Activated CD8-positive, alpha-beta memory T cell treated with anti-CD3 and anti-CD28 coated beads, Interleukin-2, amount 50 U/mL, for 24 hours (primary cell): ENCODE results near the gene MRFAP1.
"Not testable (repeated sequence)": the region's sequence is repeated elsewhere in the genome, so short reads cannot be mapped to it uniquely, and the experiment has no call there.

ENCODE experiments used
- DNase-seq: peaks from one replicate; pipeline ENCODE4 v3.0.0-alpha.2; 2020; ENCODE audit errors: extremely low read depth

Gene MRFAP1

DNA sequence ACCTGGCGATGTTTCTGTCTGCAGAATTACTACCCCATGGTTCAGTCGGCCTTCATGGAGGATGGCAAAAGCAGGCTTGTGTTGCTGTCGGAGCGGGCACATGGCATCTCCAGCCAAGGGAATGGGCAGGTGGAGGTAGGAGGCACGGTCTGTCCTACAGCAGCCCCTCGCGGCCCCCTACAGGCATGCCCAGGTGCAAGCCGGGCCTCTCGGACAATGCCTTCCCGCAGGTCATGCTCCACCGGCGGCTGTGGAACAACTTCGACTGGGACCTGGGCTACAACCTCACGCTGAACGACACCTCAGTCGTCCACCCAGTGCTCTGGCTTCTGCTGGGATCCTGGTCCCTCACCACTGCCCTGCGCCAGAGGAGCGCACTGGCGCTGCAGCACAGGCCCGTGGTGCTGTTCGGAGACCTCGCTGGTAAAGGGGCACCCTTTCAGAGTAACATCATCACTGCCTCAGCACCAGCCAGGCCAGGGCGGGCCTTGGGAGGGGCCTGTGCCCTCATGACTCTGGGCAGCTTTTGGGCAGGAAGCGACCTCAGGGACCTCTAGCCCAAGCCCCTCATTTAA lies 29.5 kb upstream of the MRFAP1 start:
- no peak for DNase-seq

GRCh38 chr4:6612961-6613675 lies 27.4 kb upstream of the MRFAP1 start:
- DNase-seq, result no peak

DNA sequence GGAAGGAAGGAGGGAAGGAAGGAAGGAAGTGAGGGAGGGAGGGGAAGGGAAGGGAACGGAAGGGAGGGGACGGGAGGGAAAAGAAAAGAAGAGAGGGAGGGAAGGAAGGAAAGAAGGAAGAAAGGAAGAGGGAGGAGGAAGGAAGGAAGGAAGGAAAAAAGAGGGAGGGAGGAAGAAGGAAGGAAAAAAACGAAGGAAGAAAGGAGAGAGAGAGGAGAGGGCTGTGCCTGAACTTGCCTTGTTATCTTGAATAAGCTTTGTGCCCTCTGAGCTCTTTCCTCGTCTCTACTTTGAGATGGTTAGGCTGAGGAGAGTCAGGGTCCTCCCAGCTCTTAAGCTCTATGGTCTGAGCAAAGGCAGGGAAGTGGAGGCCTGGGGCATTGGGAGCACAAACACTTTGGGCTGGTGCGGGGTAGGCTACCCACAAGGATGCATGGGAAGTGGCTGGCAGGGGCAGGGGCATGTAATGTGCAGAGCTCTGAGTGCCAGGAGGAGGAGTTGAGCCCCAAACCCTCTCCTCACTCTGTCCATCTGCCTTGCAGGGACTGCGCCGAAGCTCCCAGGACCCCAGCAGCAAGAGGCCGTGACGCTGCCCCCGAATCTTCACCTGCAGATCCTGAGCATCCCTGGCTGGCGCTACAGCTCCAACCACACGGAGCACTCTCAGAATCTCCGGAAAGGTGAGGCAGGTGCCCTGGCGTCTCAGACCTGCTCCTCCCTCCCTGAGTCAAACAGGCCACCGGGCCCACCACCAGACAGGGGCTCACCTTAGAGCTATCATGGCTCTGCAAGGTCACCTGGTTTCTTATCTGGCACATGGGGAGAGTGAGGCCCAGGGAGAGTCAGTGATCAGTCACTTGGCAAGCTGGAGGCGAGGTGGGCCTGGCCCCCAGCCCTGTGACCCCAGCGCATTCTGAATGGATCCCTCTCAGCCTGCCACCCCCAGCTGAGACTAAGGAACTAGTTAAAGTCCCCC lies 26.5 kb upstream of the MRFAP1 start:
- DNase-seq, result no peak

DNA sequence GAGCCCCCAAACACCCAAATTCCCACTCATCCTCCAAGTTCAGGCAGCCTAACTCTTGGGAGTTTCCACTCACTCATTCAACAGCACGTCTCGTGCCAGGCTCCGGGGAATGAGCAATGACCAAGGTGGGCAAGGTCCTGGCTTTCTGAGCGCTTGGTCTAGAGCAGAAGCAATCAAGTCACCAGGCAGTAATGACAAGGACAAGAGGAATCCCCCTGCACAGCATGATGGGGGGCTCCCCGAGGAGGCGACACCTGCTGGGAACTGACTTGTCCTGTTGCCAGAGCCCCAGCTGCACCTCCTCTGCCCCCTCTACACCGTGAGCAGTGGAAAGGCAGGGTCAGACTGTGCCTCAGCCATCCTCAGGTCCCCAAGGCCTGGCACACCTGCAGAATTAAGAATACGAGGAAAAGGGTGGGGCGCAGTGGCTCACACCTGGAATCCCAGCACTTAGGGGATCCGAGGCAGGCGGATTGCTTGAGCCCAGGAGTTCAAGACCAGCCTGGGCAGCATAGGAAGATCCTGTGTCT lies 25.7 kb upstream of the MRFAP1 start:
- no peak for DNase-seq

DNA sequence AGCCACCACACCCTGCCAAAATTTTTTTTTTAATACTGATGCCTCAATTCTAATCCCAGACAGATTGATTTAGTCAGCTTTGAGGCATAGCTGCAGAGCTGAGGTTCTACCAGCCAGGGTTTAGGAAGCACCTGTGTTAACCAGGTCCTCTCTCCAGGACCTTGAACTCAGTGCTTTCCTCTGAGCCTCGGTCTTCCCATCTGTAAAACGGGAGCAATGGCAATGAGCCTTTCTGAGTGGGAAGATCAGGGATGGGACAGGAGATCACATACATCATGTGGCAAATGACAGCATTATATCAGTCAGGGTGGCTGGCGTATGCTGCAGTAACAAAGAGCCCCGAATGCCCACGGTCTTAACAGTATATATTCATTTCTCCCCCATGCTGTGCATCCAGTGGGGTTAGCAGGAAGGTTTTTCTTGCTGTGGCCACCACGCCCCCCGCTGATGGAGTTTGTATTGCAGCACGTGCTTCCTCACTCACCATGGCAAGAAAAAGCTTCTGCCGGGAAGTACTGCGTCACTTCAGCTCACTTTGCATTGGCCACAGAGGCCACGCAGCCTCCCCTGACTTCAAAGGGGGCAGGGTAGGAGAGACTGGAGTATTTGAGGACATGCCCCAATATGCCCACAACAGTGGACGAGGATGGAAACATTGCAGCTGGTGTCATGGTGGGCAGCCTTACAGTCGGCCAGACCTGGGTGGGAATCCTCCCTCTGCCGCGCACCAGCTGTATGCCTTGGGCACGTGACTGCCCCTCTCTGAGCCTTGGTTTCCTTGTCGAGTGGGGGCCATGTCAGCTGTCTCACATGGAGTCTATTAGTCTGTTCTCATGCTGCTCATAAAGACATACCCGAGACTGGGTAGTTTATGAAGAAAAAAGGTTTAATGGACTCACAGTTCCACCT lies 24.1 kb upstream of the MRFAP1 start:
- DNase-seq, result no peak

GRCh38 chr4:6617246-6617645 lies 23.2 kb upstream of the MRFAP1 start:
- no peak for DNase-seq

DNA sequence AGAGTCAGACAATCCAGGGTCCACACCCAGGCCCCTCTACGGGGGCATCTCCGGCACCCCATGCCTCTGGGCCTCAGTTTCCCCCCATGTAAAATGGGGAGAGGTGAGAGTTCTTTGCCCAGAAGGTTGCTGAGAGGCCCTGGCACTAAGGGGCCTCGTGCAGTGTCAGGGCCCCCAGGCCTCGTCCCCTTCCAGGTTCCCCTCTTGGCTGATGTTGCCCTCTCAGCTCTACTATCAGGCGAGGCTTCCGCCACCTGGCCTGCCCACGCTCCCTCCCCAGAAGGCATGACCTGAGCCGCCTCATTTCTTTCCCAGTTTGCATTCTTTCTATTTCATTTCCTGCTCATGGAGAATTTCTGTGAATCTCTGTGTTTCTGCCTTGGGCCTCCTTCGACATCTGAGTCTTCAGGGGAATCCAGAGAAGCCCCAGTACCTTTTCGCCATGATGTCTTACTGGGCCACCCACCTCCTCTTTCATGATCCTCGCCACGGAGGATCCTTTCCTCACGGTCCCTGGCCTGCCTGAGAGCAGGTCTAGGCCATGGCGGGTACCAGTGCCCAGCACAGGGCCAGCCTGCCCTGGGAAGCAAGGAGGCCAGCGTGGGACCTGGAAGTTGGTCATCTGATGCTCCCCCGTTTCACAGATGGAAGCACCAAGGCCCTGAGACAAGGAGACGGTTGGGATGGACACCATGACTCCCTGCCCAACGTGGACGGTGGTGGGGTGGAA lies 21.9 kb upstream of the MRFAP1 start:
- DNase-seq, result no peak

GRCh38 chr4:6619116-6619465 lies 21.4 kb upstream of the MRFAP1 start:
- DNase-seq, result no peak

GRCh38 chr4:6619466-6620255 lies 20.8 kb upstream of the MRFAP1 start:
- DNase-seq, result no peak

DNA sequence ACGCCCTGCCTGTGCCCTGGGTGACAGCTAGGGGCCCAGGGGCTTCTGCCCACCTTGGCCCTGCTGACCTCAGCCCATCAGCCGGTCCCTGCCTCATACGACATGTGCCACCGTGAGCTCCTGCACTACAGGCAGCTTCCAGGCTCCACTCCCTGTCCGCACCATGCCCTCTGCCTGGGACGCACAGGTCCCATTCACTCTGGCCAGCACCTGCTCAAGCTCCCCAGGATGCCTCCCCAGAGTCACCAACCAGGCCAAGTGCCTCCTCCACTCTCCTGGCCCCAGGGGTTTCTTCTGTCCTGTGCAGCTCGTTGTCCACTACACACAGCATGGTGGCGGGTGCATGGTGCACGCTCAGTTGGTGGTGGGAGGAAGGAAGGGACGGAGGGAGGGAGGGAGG lies 20.2 kb upstream of the MRFAP1 start:
- DNase-seq, result no peak

- no peak for DNase-seq
Observed at GRCh38 chr4:6620891-6621555, 19.5 kb upstream of the MRFAP1 start.

DNA sequence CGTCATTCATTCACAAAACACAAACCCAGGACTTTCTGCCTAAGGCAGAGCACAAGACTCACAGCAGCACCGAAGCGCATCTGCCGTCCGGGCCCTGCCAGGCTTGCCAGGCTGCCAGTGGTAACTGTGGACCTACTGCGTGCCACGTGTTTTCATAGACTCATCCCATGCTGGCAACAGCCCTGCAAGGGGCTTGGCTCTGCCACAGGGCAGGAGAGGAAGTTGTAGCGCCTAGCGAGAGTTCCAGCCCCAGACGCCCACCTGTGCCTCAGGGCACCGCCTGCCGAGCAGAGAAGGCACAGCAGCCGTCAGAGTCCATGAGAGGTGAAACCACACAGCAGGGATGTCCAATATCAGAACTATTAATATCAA lies 18.9 kb upstream of the MRFAP1 start:
- no peak for DNase-seq

DNA sequence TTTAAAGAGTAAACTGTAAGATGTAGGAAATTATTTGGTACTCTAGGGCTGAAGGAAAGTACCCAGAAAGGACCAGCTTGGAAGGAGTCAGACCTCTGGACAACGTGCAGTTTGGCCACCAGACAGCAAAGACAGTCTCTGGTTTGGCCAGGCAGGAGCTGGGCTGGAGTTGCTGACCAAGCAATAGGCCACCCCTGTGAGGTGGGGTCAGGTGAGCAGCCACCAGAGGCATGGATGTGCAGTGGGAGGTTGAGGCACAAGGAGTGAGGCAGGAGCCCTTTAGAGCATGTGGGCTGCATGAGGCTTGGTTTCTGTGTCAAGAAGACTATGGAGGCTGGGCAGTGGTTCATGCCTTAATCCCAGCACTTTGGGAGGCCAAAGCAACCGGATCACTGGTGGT lies 17.7 kb upstream of the MRFAP1 start:
- DNase-seq, result no peak

- DNase-seq, result no peak
Observed at GRCh38 chr4:6625256-6625655, 15.2 kb upstream of the MRFAP1 start.

- no peak for DNase-seq
Observed at GRCh38 chr4:6626066-6626465, 14.4 kb upstream of the MRFAP1 start.

- DNase-seq, result no peak
Observed at GRCh38 chr4:6627832-6628231, 12.7 kb upstream of the MRFAP1 start.

DNA sequence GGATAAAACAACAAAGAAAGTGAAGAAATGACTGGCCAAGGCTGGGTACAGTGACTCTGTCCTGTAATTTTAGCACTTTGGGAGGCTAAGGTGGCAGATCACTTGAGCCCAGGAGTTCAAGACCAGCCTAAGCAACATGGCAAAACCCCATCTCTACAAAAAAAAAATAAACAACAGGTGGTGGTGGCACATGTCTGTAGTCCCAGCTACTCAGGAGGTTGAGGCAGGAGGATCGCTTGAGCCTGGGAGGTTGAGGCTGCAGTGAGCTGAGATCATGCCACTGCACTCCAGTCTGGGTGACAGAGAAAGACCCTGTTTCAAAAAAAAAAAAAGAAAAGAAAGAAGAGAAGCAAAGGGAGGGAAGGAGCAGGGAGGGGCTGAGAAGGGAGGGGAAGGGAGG lies 12.0 kb upstream of the MRFAP1 start:
- DNase-seq, result not testable (repeated sequence)

DNA sequence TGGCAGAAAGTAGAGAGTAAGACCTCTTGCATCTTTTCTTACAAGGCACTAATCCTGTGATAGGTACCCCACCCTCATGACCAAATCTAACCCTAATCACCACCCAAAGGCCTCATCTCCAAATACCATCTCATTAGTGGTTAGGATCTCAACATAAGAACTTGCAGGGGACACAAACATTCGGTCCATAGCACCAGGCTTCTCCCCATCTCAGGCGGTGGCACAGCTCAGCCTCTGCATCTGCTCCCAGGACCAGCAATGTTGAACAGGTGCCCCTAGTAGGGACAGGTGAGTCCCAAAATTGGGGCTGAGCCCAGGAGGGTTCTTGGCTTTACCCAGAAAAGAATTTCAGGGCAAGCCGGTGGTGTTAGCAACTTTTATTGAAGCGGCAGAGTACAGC lies 8.4 kb upstream of the MRFAP1 start:
- no peak for DNase-seq

DNA sequence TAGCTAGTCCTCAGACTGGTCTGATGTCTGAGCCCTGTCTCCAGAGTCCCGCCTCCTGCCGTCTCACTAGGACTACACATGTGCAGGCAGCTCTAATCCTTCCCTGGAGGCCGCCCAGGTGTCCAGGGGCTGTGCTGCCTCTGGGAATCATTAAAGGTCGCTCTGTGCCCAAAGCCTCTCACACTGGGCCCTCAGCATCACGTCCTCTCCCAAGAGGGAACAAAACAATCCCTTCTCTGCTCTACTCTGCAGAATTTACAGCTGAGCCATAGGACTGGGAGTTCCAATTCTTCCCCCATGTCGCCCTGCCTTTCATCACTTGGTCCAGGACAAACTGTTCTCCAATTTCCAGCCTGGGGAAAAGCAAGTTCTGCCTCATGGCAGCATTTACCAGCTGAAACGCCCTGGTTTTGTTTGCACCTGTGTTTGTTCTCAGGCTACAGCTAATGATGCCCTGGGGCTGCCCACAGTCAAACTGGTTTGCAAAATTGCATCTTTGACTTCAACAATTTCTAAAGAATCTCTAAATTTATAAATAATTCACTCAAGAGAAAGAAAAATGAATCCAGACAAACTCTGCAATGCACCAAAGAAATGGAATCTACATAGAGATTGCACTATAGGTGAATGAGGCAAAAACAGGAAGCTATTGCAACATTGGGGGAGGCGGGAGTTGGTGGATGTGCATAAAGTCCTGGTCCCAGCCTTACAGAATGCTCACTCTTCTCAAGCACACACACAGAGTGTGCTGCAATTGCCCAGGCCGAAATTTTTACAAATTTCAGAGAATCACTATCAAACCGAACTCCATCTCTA lies 7.2 kb upstream of the MRFAP1 start:
- DNase-seq, result no peak
